ENCODE measurements around the gene KRTAP6-1. TPM values are rescaled to one million over a fixed set of nuclear protein-coding genes. Genes with fewer than 3 reads are reported as not detected.

Gene KRTAP6-1
- total and polyA plus RNA-seq, 8 donors: not detected

GRCh38 chr21:30563630-30564029 is 50.1 kb downstream of the KRTAP6-1 start:
- DNase-seq (no peak), ATAC-seq (no peak)
- H3K27me3 ChIP-seq: no peaks in the 10 kb centered on the region
- no peak overlapping the region for H3K27ac ChIP-seq
- no peak for TF ChIP-seq CTCF (IDR thresholded peaks at IDR 0.05)
- H3K36me3 ChIP-seq: no peaks in the 10 kb centered on the region
- intact Hi-C loops (cut with DNase I): no loop called here
- no peak overlapping the region for H3K4me3 ChIP-seq
- no peaks in the 10 kb centered on the region for H3K4me1 ChIP-seq
- H3K9me3 ChIP-seq: no peaks in the 10 kb centered on the region

Other genes with a start within 250 kb of the KRTAP6-1 start
- gene KRTAP13-2, start 241.7 kb downstream of the KRTAP6-1 start, total RNA-seq: not detected
- not detected for gene KRTAP13-2, start 241.7 kb downstream of the KRTAP6-1 start, polyA plus RNA-seq (ENCODE audit: insufficient read length in 6 of 6)
- not detected for gene KRTAP13-1, start 217.9 kb downstream of the KRTAP6-1 start, total RNA-seq
- not detected for gene KRTAP13-1, start 217.9 kb downstream of the KRTAP6-1 start, polyA plus RNA-seq (ENCODE audit: insufficient read length in 6 of 6)
- not detected for gene KRTAP13-3, start 188.0 kb downstream of the KRTAP6-1 start, total RNA-seq
- not detected for gene KRTAP13-3, start 188.0 kb downstream of the KRTAP6-1 start, polyA plus RNA-seq (ENCODE audit: insufficient read length in 6 of 6)
- not detected for gene KRTAP13-4, start 183.7 kb downstream of the KRTAP6-1 start, total RNA-seq
- not detected for gene KRTAP13-4, start 183.7 kb downstream of the KRTAP6-1 start, polyA plus RNA-seq (ENCODE audit: insufficient read length in 6 of 6)
- not detected for gene KRTAP15-1, start 173.7 kb downstream of the KRTAP6-1 start, total RNA-seq
- not detected for gene KRTAP15-1, start 173.7 kb downstream of the KRTAP6-1 start, polyA plus RNA-seq (ENCODE audit: insufficient read length in 6 of 6)
- gene KRTAP19-1, start 133.6 kb downstream of the KRTAP6-1 start, total RNA-seq: not detected
- not detected for gene KRTAP19-1, start 133.6 kb downstream of the KRTAP6-1 start, polyA plus RNA-seq (ENCODE audit: insufficient read length in 6 of 6)
- gene KRTAP19-2, start 126.5 kb downstream of the KRTAP6-1 start, total RNA-seq: not detected
- gene KRTAP19-2, start 126.5 kb downstream of the KRTAP6-1 start, polyA plus RNA-seq (ENCODE audit: insufficient read length in 6 of 6): not detected
- not detected for gene KRTAP19-3, start 121.9 kb downstream of the KRTAP6-1 start, total RNA-seq
- gene KRTAP19-3, start 121.9 kb downstream of the KRTAP6-1 start, polyA plus RNA-seq (ENCODE audit: insufficient read length in 6 of 6): not detected
- not detected for gene KRTAP19-4, start 116.8 kb downstream of the KRTAP6-1 start, total RNA-seq
- gene KRTAP19-4, start 116.8 kb downstream of the KRTAP6-1 start, polyA plus RNA-seq (ENCODE audit: insufficient read length in 6 of 6): not detected
- not detected for gene KRTAP19-5, start 111.8 kb downstream of the KRTAP6-1 start, total RNA-seq
- gene KRTAP19-5, start 111.8 kb downstream of the KRTAP6-1 start, polyA plus RNA-seq (ENCODE audit: insufficient read length in 6 of 6): not detected
- gene KRTAP19-6, start 72.1 kb downstream of the KRTAP6-1 start, total RNA-seq: not detected
- gene KRTAP19-6, start 72.1 kb downstream of the KRTAP6-1 start, polyA plus RNA-seq (ENCODE audit: insufficient read length in 6 of 6): not detected
- gene KRTAP19-7, start 52.6 kb downstream of the KRTAP6-1 start, total RNA-seq: not detected
- gene KRTAP19-7, start 52.6 kb downstream of the KRTAP6-1 start, polyA plus RNA-seq (ENCODE audit: insufficient read length in 6 of 6): not detected
- not detected for gene KRTAP22-2, start 23.5 kb downstream of the KRTAP6-1 start, total RNA-seq
- gene KRTAP22-2, start 23.5 kb downstream of the KRTAP6-1 start, polyA plus RNA-seq (ENCODE audit: insufficient read length in 6 of 6): not detected
- not detected for gene KRTAP6-3, start 21.5 kb downstream of the KRTAP6-1 start, total RNA-seq
- gene KRTAP6-3, start 21.5 kb downstream of the KRTAP6-1 start, polyA plus RNA-seq (ENCODE audit: insufficient read length in 6 of 6): not detected
- not detected for gene KRTAP6-2, start 15.0 kb downstream of the KRTAP6-1 start, total RNA-seq
- not detected for gene KRTAP6-2, start 15.0 kb downstream of the KRTAP6-1 start, polyA plus RNA-seq (ENCODE audit: insufficient read length in 6 of 6)
- gene KRTAP22-1, start 12.8 kb downstream of the KRTAP6-1 start, total RNA-seq: not detected
- not detected for gene KRTAP22-1, start 12.8 kb downstream of the KRTAP6-1 start, polyA plus RNA-seq (ENCODE audit: insufficient read length in 6 of 6)
- not detected for gene KRTAP20-1, start 2.5 kb upstream of the KRTAP6-1 start, total RNA-seq
- not detected for gene KRTAP20-1, start 2.5 kb upstream of the KRTAP6-1 start, polyA plus RNA-seq (ENCODE audit: insufficient read length in 6 of 6)
- gene KRTAP20-4, start 6.7 kb upstream of the KRTAP6-1 start, total RNA-seq: not detected
- gene KRTAP20-4, start 6.7 kb upstream of the KRTAP6-1 start, polyA plus RNA-seq (ENCODE audit: insufficient read length in 6 of 6): not detected
- not detected for gene KRTAP20-2, start 21.3 kb upstream of the KRTAP6-1 start, total RNA-seq
- gene KRTAP20-2, start 21.3 kb upstream of the KRTAP6-1 start, polyA plus RNA-seq (ENCODE audit: insufficient read length in 6 of 6): not detected
- gene KRTAP20-3, start 28.9 kb upstream of the KRTAP6-1 start, total RNA-seq: not detected
- gene KRTAP20-3, start 28.9 kb upstream of the KRTAP6-1 start, polyA plus RNA-seq (ENCODE audit: insufficient read length in 6 of 6): not detected
- not detected for gene KRTAP21-3, start 104.8 kb upstream of the KRTAP6-1 start, total RNA-seq
- not detected for gene KRTAP21-3, start 104.8 kb upstream of the KRTAP6-1 start, polyA plus RNA-seq (ENCODE audit: insufficient read length in 6 of 6)
- gene KRTAP21-2, start 133.3 kb upstream of the KRTAP6-1 start, total RNA-seq: not detected
- gene KRTAP21-2, start 133.3 kb upstream of the KRTAP6-1 start, polyA plus RNA-seq (ENCODE audit: insufficient read length in 6 of 6): not detected
- not detected for gene KRTAP21-1, start 141.5 kb upstream of the KRTAP6-1 start, total RNA-seq
- not detected for gene KRTAP21-1, start 141.5 kb upstream of the KRTAP6-1 start, polyA plus RNA-seq (ENCODE audit: insufficient read length in 6 of 6)
- gene KRTAP8-1, start 199.3 kb upstream of the KRTAP6-1 start, total RNA-seq: not detected
- not detected for gene KRTAP8-1, start 199.3 kb upstream of the KRTAP6-1 start, polyA plus RNA-seq (ENCODE audit: insufficient read length in 6 of 6)
- not detected for gene KRTAP7-1, start 215.8 kb upstream of the KRTAP6-1 start, total RNA-seq
- not detected for gene KRTAP7-1, start 215.8 kb upstream of the KRTAP6-1 start, polyA plus RNA-seq (ENCODE audit: insufficient read length in 6 of 6)